GM23248 (cell line): Measurements from ENCODE around the gene ZSWIM5.
"Not testable (repeated sequence)": the region's sequence is repeated elsewhere in the genome, so short reads cannot be mapped to it uniquely, and the experiment has no call there.

Experiments used
- EZH2 ChIP-seq: fragments of 200-600 bp; sonication (generic); IDR thresholded peaks from 2 replicates; pipeline ENCODE4 v1.6.1; 2018; ENCODE audit warnings: antibody characterized with exemption, mild to moderate bottlenecking; ENCODE audit not compliant: insufficient read depth, poor library complexity, severe bottlenecking
- EZH2phosphoT487 ChIP-seq: fragments of 200-600 bp; sonication (generic); IDR thresholded peaks from 2 replicates; pipeline ENCODE4 v1.6.1; 2018; ENCODE audit warnings: antibody characterized with exemption, moderate library complexity, mild to moderate bottlenecking, low read depth; ENCODE audit not compliant: insufficient read depth

DNA sequence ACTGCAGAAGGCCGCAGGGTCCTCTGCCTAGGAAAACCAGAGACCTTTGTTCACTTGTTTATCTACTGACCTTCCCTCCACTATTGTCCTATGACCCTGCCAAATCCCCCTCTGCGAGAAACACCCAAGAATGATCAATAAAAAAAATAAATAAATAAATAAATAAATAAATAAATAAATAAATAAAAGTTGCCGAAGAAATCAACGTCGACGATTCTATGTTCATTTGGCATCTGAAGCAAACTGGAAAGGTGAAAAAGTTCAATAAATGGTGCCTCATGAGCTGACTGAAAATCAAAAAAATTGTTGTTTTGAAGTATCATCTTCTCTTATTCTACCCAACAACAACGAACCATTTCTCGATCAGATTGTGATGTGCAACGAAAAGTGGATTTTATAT is 17.3 kb upstream of the ZSWIM5 start:
- not testable (repeated sequence) for TF ChIP-seq EZH2, EZH2phosphoT487
